PFSK-1 (cell line): ENCODE data around the gene RALB.

Source experiments
- FOXP2 ChIP-seq: optimal IDR thresholded peaks from 2 replicates; pipeline ENCODE3; 2011; ENCODE audit warnings: borderline replicate concordance, control low read depth, inconsistent platforms; ENCODE audit not compliant: insufficient read depth; ENCODE audit errors: extremely low read length, extremely low read depth
- POLR2AphosphoS5 ChIP-seq: IDR thresholded peaks from 2 replicates; pipeline ENCODE4 v1.6.1; 2012; ENCODE audit warnings: low read depth, mild to moderate bottlenecking, control low read depth, low read length, moderate library complexity
- REST ChIP-seq, 2 experiments: IDR thresholded peaks; 2 replicates each; pipeline versions ENCODE4 v1.6.1 to v1.8.0; 2011 to 2012; ENCODE audit warnings: low read depth in 2 of 2, low read length in 2 of 2, control low read depth in 1 of 2, inconsistent platforms in 1 of 2, mild to moderate bottlenecking in 1 of 2, moderate library complexity in 1 of 2; ENCODE audit not compliant: insufficient read depth in 1 of 2
- SIN3A ChIP-seq: IDR thresholded peaks from 2 replicates; pipeline ENCODE4 v1.6.1; 2012; ENCODE audit warnings: mild to moderate bottlenecking, low read length, moderate library complexity, borderline replicate concordance; ENCODE audit not compliant: insufficient read depth
- TAF1 ChIP-seq: IDR thresholded peaks from 2 replicates; pipeline ENCODE4 v1.6.1; 2012; ENCODE audit warnings: low read length, control low read depth, borderline replicate concordance; ENCODE audit not compliant: insufficient read depth

Gene RALB

GRCh38 chr2:120313695-120314615, 61.3 kb downstream of the RALB start:
- TF ChIP-seq TAF1 (no peak), POLR2AphosphoS5 (no peak), FOXP2 (no peak), REST (IDR thresholded peaks at IDR 0.05; ENCODE audit: insufficient read depth in 1 of 2, low read depth in 2 of 2, low read length in 2 of 2) (no peak), SIN3A (no peak)

- no peak for TF ChIP-seq SIN3A
- TF ChIP-seq FOXP2, result no peak
- no peak for TF ChIP-seq POLR2AphosphoS5
- TF ChIP-seq REST (IDR thresholded peaks at IDR 0.05; ENCODE audit: insufficient read depth in 1 of 2, low read depth in 2 of 2, low read length in 2 of 2), result no peak
- TF ChIP-seq TAF1, result no peak
Observed at GRCh38 chr2:120314690-120315366, 62.2 kb downstream of the RALB start.

- no peak for TF ChIP-seq FOXP2
- TF ChIP-seq REST (IDR thresholded peaks at IDR 0.05; ENCODE audit: insufficient read depth in 1 of 2, low read depth in 2 of 2, low read length in 2 of 2), result no peak
- no peak for TF ChIP-seq POLR2AphosphoS5
- TF ChIP-seq SIN3A, result no peak
- no peak for TF ChIP-seq TAF1
Observed at GRCh38 chr2:120315367-120316033, 62.8 kb downstream of the RALB start.

GRCh38 chr2:120316071-120316470, 63.4 kb downstream of the RALB start:
- TF ChIP-seq POLR2AphosphoS5, result no peak
- no peak for TF ChIP-seq TAF1
- no peak for TF ChIP-seq SIN3A
- no peak for TF ChIP-seq REST (IDR thresholded peaks at IDR 0.05; ENCODE audit: insufficient read depth in 1 of 2, low read depth in 2 of 2, low read length in 2 of 2)
- no peak for TF ChIP-seq FOXP2
